HEK293T (cell line): ENCODE results near the gene TUBB1.

Experiments used
- BHLHE40 ChIP-seq: fragments of 450-650 bp; IDR thresholded peaks from 2 replicates; pipeline ENCODE4 v1.6.1; 2016; ENCODE audit warnings: mild to moderate bottlenecking, moderate library complexity, borderline replicate concordance
- L3MBTL2 ChIP-seq: fragments of 450-650 bp; conservative IDR thresholded peaks from 2 replicates; pipeline ENCODE4 v1.6.1; 2016; ENCODE audit warnings: mild to moderate bottlenecking
- NFRKB ChIP-seq: fragments of 450-650 bp; IDR thresholded peaks from 2 replicates; pipeline ENCODE4 v1.6.1; 2016; ENCODE audit warnings: mild to moderate bottlenecking, moderate library complexity

DNA sequence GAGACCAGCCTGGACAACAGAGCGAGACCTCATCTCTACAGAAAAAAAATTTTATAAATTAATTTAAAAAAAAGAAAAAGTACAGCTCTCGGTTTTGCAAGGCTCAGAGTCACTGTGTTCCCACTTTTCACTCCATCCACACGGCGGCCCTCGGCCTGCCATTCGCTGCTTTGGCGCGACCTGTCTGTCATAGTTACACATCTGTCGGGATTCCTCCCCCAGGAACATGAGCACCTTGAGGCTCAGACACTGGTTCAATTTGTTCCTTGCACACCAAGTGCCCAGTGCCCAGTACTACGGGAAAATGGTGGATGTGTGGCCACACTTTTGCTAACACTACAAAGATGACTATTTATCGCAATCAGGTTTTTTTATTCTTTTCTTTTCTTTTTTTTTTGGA, 20.6 kb upstream of the TUBB1 start:
- TF ChIP-seq BHLHE40: no peak
- TF ChIP-seq L3MBTL2: no peak
- no peak for TF ChIP-seq NFRKB
